ENCODE data around the gene TMC4. TPM values are rescaled to one million over a fixed set of nuclear protein-coding genes. Genes with fewer than 3 reads are reported as not detected.
"Not testable (repeated sequence)": the region's sequence is repeated elsewhere in the genome, so short reads cannot be mapped to it uniquely, and the experiment has no call there.

TMC4 gene
- total and polyA plus RNA-seq, 2 donors, result 2.1 to 15.4 TPM

DNA sequence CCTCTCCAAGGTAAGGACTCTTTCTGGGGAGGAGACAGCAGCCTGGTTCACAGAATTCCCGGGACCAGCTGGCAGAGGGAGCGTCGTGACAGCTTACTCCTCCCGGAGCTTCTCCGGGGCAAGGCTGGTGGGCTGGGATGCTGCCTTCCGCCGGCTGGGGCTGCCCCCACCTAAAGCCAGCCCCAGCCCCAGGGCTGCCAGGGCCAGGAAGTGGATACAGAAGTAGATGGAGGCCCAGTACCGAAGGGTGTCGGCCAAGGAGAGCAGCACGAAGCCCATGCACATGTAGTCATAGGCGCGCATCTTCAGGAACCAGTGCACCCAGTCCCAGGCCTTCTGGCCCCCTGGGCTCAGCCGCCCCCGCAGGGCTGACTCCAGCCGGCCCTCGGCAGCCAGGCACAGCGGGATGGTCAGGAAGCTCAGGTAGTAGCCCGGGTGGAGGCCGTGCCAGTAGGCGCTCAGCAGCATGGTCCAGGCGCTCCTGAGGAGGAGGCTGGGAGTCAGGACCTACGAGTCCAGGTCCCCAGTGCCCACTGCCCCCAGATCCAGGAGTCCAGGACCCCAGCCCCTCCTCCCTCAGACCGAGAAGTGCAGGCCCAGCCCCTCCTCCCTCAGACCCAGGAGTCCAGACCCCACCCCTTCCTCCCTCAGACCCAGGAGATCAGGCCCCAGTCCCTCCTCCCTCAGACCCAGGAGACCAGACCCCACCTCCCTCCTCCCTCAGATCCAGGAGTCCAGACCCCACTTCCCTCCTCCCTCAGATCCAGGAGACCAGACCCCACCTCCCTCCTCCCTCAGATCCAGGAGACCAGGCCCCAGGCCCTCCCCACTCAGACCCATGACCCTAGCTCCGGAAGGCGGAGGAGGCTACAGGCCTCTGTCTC is 1.2 kb upstream of the TMC4 start:
- H3K27ac ChIP-seq (ENCODE audit: low read depth in 1 of 2, low read length in 1 of 2), result no peak overlapping the region
- no peak for DNase-seq (ENCODE audit: low read depth in 6 of 9, low spot score in 9 of 9)
- peaks cover 0 to 3% of the 10 kb centered on the region in 2 donors for H3K4me1 ChIP-seq (ENCODE audit: control insufficient read depth in 2 of 2, insufficient read depth in 2 of 2, low read length in 2 of 2)
- H3K27me3 ChIP-seq (ENCODE audit: control insufficient read depth in 2 of 2, insufficient read depth in 1 of 2, low read length in 1 of 2), result peaks cover 0 to 6% of the 10 kb centered on the region in 2 donors
- H3K9me3 ChIP-seq (ENCODE audit: control insufficient read depth in 2 of 2, insufficient read depth in 1 of 2, low read length in 1 of 2), result no peaks in the 10 kb centered on the region
- H3K4me3 ChIP-seq (ENCODE audit: low read length in 2 of 2), result no peak overlapping the region
- H3K36me3 ChIP-seq (ENCODE audit: control insufficient read depth in 2 of 2, insufficient read depth in 2 of 2, low read length in 1 of 2), result peaks cover 0 to 3% of the 10 kb centered on the region in 2 donors
- 96% methylated on average over 25 of the region's 25 CpGs for WGBS

DNA sequence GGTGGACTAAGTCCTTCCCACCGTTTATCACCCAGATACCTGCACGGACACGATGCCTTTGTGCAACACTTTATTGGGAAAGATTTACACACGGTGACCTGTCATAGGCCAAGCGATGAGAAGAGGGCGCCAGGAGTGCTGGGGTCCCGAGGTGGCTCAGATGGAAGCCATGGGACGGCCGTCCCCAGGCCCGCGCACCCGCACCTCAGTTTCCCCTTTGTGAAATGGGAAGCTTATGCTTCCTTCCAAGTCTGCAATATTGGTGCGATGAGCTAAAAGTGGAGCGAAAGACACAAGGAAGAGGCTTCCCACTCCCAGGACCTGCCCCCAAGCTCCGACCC is 369 bp upstream of the TMC4 start:
- 58% methylated on average over 15 of the region's 15 CpGs for WGBS
- Histone ChIP-seq H3K4me1 (ENCODE audit: control insufficient read depth in 2 of 2, insufficient read depth in 2 of 2, low read length in 2 of 2) (peaks cover 0 to under 1% of the 10 kb centered on the region in 2 donors), H3K4me3 (ENCODE audit: low read length in 2 of 2) (no peak overlapping the region), H3K27ac (ENCODE audit: low read depth in 1 of 2, low read length in 1 of 2) (no peak overlapping the region), H3K36me3 (ENCODE audit: control insufficient read depth in 2 of 2, insufficient read depth in 2 of 2, low read length in 1 of 2) (peaks cover 0 to 3% of the 10 kb centered on the region in 2 donors), H3K9me3 (ENCODE audit: control insufficient read depth in 2 of 2, insufficient read depth in 1 of 2, low read length in 1 of 2) (no peaks in the 10 kb centered on the region), H3K27me3 (ENCODE audit: control insufficient read depth in 2 of 2, insufficient read depth in 1 of 2, low read length in 1 of 2) (peaks cover 0 to 6% of the 10 kb centered on the region in 2 donors)
- DNase-seq (ENCODE audit: low read depth in 6 of 9, low spot score in 9 of 9), result no peak

DNA sequence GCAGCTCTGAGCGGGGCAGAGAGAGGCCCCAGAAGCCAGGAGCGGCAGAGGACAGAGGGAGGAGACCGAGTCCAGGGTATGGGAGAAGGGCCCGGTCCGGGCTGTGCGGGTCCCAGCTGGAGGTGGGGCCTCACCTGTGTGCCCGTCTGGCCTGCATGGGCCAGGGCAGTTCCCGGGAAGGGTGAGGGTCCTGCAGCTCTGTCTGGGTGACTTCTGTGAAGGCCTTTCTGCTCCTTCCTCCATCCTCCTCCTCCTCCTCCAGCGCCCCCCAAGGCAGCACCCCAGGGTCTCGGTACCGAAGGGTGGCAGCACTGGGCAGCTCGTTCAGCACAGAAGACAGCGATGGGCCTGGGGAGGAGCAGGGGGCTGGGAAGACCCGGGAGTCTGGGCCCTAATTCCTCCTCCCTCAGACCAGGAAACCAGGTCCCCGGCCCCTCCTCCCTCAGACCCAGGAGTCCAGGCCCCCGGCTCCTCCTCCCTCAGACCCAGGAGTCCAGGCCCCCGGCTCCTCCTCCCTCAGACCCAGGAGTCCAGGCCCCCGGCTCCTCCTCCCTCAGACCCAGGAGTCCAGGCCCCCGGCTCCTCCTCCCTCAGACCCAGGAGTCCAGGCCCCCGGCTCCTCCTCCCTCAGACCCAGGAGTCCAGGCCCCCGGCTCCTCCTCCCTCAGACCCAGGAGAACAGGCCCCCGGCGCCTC is 1.1 kb downstream of the TMC4 start:
- not testable (repeated sequence) for H3K27ac ChIP-seq (ENCODE audit: low read depth in 1 of 2, low read length in 1 of 2); H3K27me3 ChIP-seq (ENCODE audit: control insufficient read depth in 2 of 2, insufficient read depth in 1 of 2, low read length in 1 of 2); H3K36me3 ChIP-seq (ENCODE audit: control insufficient read depth in 2 of 2, insufficient read depth in 2 of 2, low read length in 1 of 2); DNase-seq (ENCODE audit: low read depth in 6 of 9, low spot score in 9 of 9); H3K9me3 ChIP-seq (ENCODE audit: control insufficient read depth in 2 of 2, insufficient read depth in 1 of 2, low read length in 1 of 2); H3K4me3 ChIP-seq (ENCODE audit: low read length in 2 of 2); H3K4me1 ChIP-seq (ENCODE audit: control insufficient read depth in 2 of 2, insufficient read depth in 2 of 2, low read length in 2 of 2)
- WGBS, result 87% methylated on average over 17 of the region's 23 CpGs

DNA sequence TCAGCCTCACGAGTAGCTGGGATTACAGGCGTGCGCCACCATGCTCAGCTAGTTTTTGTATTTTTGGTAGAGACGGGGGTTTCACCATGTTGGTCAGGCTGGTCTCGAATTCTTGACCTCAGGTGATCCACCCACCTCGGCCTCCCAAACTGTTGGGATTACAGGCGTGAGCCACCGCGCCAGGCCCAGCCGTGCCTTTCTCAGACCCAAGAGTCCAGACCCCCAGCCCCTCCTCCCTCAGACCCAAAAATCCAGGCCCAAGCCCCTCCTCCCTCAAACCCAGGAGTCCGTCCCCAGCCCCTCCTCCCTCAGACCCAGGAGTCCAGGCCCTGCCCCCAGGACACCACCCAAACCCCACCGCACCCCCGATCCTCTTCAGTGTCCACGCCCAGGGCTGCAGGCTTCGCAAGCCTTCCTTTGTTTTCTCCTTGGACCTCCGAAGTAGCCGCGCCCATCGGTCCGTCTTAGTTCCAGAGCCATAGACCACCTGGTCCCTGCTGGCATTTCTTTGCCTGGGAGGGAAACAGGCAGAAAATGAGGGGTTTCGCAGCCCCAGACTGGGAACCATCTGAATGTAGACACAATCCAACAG is 3.7 kb downstream of the TMC4 start:
- 96% methylated on average over 21 of the region's 21 CpGs for WGBS
- H3K4me3 ChIP-seq (ENCODE audit: low read length in 2 of 2), result no peak overlapping the region
- H3K27me3 ChIP-seq (ENCODE audit: control insufficient read depth in 2 of 2, insufficient read depth in 1 of 2, low read length in 1 of 2), result peaks cover 2 to 23% of the 10 kb centered on the region in 2 donors
- no peak for DNase-seq (ENCODE audit: low read depth in 6 of 9, low spot score in 9 of 9)
- H3K36me3 ChIP-seq (ENCODE audit: control insufficient read depth in 2 of 2, insufficient read depth in 2 of 2, low read length in 1 of 2), result no peaks in the 10 kb centered on the region
- peaks cover 0 to 14% of the 10 kb centered on the region in 2 donors for H3K9me3 ChIP-seq (ENCODE audit: control insufficient read depth in 2 of 2, insufficient read depth in 1 of 2, low read length in 1 of 2)
- peaks cover 0 to 3% of the 10 kb centered on the region in 2 donors for H3K4me1 ChIP-seq (ENCODE audit: control insufficient read depth in 2 of 2, insufficient read depth in 2 of 2, low read length in 2 of 2)
- no peak overlapping the region for H3K27ac ChIP-seq (ENCODE audit: low read depth in 1 of 2, low read length in 1 of 2)

- H3K36me3 ChIP-seq (ENCODE audit: control insufficient read depth in 2 of 2, insufficient read depth in 2 of 2, low read length in 1 of 2), result no peaks in the 10 kb centered on the region
- no peak overlapping the region for H3K27ac ChIP-seq (ENCODE audit: low read depth in 1 of 2, low read length in 1 of 2)
- H3K4me1 ChIP-seq (ENCODE audit: control insufficient read depth in 2 of 2, insufficient read depth in 2 of 2, low read length in 2 of 2), result peaks cover 0 to 3% of the 10 kb centered on the region in 2 donors
- DNase-seq (ENCODE audit: low read depth in 6 of 9, low spot score in 9 of 9), result peak in 8 of 9 donors; percentile 64 to 92 (median 84)
- no peak overlapping the region for H3K4me3 ChIP-seq (ENCODE audit: low read length in 2 of 2)
- 33% methylated on average over 25 of the region's 25 CpGs for WGBS
- peaks cover 0 to 17% of the 10 kb centered on the region in 2 donors for H3K9me3 ChIP-seq (ENCODE audit: control insufficient read depth in 2 of 2, insufficient read depth in 1 of 2, low read length in 1 of 2)
- peaks cover 2 to 32% of the 10 kb centered on the region in 2 donors for H3K27me3 ChIP-seq (ENCODE audit: control insufficient read depth in 2 of 2, insufficient read depth in 1 of 2, low read length in 1 of 2)
Observed at GRCh38 chr19:54168174-54168917, 4.6 kb downstream of the TMC4 start.

DNA sequence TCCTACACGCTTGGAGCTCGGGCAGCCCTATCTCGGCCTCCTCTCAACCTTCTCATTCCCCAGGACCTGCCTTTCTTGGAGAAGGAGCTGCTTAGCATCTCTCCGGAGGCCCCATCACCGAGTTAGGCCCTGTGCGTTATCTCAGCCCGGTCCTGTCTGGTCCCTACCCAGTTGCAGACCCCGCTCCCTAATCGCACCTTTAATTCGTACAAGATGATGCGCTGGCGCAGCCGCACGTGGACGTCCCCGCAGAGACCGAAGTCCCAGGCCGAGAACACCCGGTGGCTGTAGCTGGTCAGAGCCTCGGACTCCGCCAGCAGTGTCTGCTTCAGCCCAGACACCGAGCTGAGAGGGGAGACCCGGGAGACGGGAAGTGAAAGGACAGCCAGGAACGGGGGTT is 7.7 kb downstream of the TMC4 start:
- Histone ChIP-seq H3K4me1 (ENCODE audit: control insufficient read depth in 2 of 2, insufficient read depth in 2 of 2, low read length in 2 of 2) (peaks cover 12 to 28% of the 10 kb centered on the region in 2 donors), H3K36me3 (ENCODE audit: control insufficient read depth in 2 of 2, insufficient read depth in 2 of 2, low read length in 1 of 2) (no peaks in the 10 kb centered on the region), H3K27me3 (ENCODE audit: control insufficient read depth in 2 of 2, insufficient read depth in 1 of 2, low read length in 1 of 2) (peaks cover 6 to 41% of the 10 kb centered on the region in 2 donors), H3K27ac (ENCODE audit: low read depth in 1 of 2, low read length in 1 of 2) (no peak overlapping the region), H3K4me3 (ENCODE audit: low read length in 2 of 2) (no peak overlapping the region), H3K9me3 (ENCODE audit: control insufficient read depth in 2 of 2, insufficient read depth in 1 of 2, low read length in 1 of 2) (peaks cover 0 to 24% of the 10 kb centered on the region in 2 donors)
- DNase-seq (ENCODE audit: low read depth in 6 of 9, low spot score in 9 of 9), result no peak
- 96% methylated on average over 25 of the region's 25 CpGs for WGBS

DNA sequence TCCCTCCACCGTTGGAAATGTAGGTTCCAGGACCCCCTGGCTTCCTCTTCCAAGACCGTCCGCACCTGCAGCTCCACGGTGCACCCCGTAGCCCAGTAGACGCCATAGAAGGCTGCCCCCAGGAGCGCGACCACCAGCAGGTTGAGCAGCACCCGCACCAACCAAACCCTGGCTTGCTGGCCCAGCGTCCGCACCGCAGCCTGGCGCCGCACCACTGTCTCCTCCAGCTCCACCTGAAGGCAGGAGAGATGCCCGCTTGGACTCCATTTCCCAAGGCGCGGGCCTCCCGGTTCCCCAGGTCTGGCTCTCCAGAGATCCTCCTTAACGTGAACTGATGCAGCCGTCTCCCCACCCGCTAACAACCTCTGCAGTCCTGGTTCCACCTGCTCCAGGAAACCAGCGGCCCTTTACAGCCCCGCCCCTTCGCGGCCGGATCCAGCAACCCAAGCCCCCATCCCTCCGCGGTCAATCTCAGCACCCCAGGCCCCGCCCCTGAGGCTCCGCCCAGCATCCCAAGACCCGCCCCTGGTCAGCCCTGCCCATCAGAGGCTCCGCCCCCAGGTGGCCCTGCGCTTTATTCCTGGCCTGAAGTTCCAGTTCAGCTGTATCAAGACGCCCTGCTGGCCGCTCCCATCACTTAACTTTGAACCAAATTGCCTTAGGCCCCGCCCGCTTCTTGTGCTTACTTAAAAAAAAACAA is 8.4 kb downstream of the TMC4 start:
- no peak overlapping the region for H3K27ac ChIP-seq (ENCODE audit: low read depth in 1 of 2, low read length in 1 of 2)
- no peaks in the 10 kb centered on the region for H3K36me3 ChIP-seq (ENCODE audit: control insufficient read depth in 2 of 2, insufficient read depth in 2 of 2, low read length in 1 of 2)
- H3K27me3 ChIP-seq (ENCODE audit: control insufficient read depth in 2 of 2, insufficient read depth in 1 of 2, low read length in 1 of 2), result peaks cover 6 to 41% of the 10 kb centered on the region in 2 donors
- 16% methylated on average over 37 of the region's 37 CpGs for WGBS
- H3K4me3 ChIP-seq (ENCODE audit: low read length in 2 of 2), result no peak overlapping the region
- DNase-seq (ENCODE audit: low read depth in 6 of 9, low spot score in 9 of 9), result no peak
- peaks cover 0 to 24% of the 10 kb centered on the region in 2 donors for H3K9me3 ChIP-seq (ENCODE audit: control insufficient read depth in 2 of 2, insufficient read depth in 1 of 2, low read length in 1 of 2)
- peaks cover 12 to 31% of the 10 kb centered on the region in 2 donors for H3K4me1 ChIP-seq (ENCODE audit: control insufficient read depth in 2 of 2, insufficient read depth in 2 of 2, low read length in 2 of 2)

DNA sequence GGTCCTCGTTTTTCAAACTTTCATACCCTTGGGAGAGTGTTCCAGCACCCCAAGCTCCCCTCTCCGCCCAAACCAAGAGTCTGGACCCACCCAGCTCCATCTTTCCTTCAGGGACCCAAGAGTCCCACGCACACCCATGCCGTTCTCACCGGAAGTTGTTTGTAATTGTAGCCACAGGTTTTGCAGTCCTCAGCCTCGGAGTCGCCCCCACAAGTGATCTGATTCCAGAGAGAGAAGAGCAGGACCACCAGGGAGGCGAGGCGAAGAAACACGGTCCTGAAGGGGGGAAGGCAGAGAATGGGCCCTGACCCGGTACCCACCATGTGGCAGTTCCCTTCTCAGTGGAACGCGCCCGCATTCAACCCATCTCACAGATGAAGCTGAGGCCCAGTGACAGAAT is 10.1 kb downstream of the TMC4 start:
- H3K9me3 ChIP-seq (ENCODE audit: control insufficient read depth in 2 of 2, insufficient read depth in 1 of 2, low read length in 1 of 2), result peaks cover 0 to 24% of the 10 kb centered on the region in 2 donors
- DNase-seq (ENCODE audit: low read depth in 6 of 9, low spot score in 9 of 9), result no peak
- H3K36me3 ChIP-seq (ENCODE audit: control insufficient read depth in 2 of 2, insufficient read depth in 2 of 2, low read length in 1 of 2), result peaks cover 4 to 8% of the 10 kb centered on the region in 2 donors
- H3K4me1 ChIP-seq (ENCODE audit: control insufficient read depth in 2 of 2, insufficient read depth in 2 of 2, low read length in 2 of 2), result peaks cover 20 to 41% of the 10 kb centered on the region in 2 donors
- 75% methylated on average over 14 of the region's 14 CpGs for WGBS
- peak overlapping the region in 1 of 2 donors; percentile 18 for H3K27ac ChIP-seq (ENCODE audit: low read depth in 1 of 2, low read length in 1 of 2)
- H3K27me3 ChIP-seq (ENCODE audit: control insufficient read depth in 2 of 2, insufficient read depth in 1 of 2, low read length in 1 of 2), result peaks cover 6 to 41% of the 10 kb centered on the region in 2 donors
- peak overlapping the region in 1 of 2 donors; percentile 22 for H3K4me3 ChIP-seq (ENCODE audit: low read length in 2 of 2)

Measured in thymus (tissue), 11 donors.